NT2/D1 (cell line): ENCODE measurements around the gene CDC42BPG.

Experiments used
- DNase-seq: peaks from one replicate; pipeline ENCODE4 v3.0.0-alpha.2; 2011; ENCODE audit warnings: low read depth, low spot score
- H3K27me3 ChIP-seq: 2 replicates; pipeline ENCODE4 v1.6.0; 2011; ENCODE audit warnings: mild to moderate bottlenecking; ENCODE audit not compliant: insufficient read length, insufficient read depth
- H3K36me3 ChIP-seq: 2 replicates; pipeline ENCODE4 v1.6.1; 2011; ENCODE audit warnings: mild to moderate bottlenecking, low read length, mixed read lengths; ENCODE audit not compliant: insufficient read depth, insufficient read length
- H3K4me1 ChIP-seq: 2 replicates; pipeline ENCODE4 v1.5.1; 2011; ENCODE audit not compliant: insufficient read depth, insufficient read length
- H3K4me3 ChIP-seq: 2 replicates; pipeline ENCODE4 v1.5.1; 2011; ENCODE audit warnings: low read depth; ENCODE audit not compliant: insufficient read length
- H3K9ac ChIP-seq: 2 replicates; pipeline ENCODE4 v1.6.0; 2011; ENCODE audit warnings: low read depth; ENCODE audit not compliant: insufficient read length
- H3K9me3 ChIP-seq: 2 replicates; pipeline ENCODE4 v1.5.1; 2011; ENCODE audit warnings: mild to moderate bottlenecking, low read length; ENCODE audit not compliant: insufficient read depth
- SUZ12 ChIP-seq: IDR thresholded peaks from 2 replicates; pipeline ENCODE4 v1.6.1; 2011; ENCODE audit not compliant: insufficient read length, insufficient read depth; ENCODE audit errors: extremely low read depth
- YY1 ChIP-seq: IDR thresholded peaks from 2 replicates; pipeline ENCODE4 v1.6.1; 2011; ENCODE audit not compliant: insufficient read length, insufficient read depth
- ZNF274 ChIP-seq: IDR thresholded peaks from 2 replicates; pipeline ENCODE4 v1.6.1; 2011; ENCODE audit warnings: mild to moderate bottlenecking, low read depth, low read length

The CDC42BPG gene

GRCh38 chr11:64799256-64799622 lies 45.2 kb downstream of the CDC42BPG start:
- peaks cover 38% of the 10 kb centered on the region for H3K36me3 ChIP-seq
- no peak for TF ChIP-seq ZNF274
- no peak for TF ChIP-seq SUZ12
- no peak for TF ChIP-seq YY1
- no peak overlapping the region for H3K9ac ChIP-seq
- no peaks in the 10 kb centered on the region for H3K9me3 ChIP-seq
- H3K27me3 ChIP-seq = no peaks in the 10 kb centered on the region
- no peak for DNase-seq
- no peak overlapping the region for H3K4me3 ChIP-seq
- peaks cover 21% of the 10 kb centered on the region for H3K4me1 ChIP-seq

DNA sequence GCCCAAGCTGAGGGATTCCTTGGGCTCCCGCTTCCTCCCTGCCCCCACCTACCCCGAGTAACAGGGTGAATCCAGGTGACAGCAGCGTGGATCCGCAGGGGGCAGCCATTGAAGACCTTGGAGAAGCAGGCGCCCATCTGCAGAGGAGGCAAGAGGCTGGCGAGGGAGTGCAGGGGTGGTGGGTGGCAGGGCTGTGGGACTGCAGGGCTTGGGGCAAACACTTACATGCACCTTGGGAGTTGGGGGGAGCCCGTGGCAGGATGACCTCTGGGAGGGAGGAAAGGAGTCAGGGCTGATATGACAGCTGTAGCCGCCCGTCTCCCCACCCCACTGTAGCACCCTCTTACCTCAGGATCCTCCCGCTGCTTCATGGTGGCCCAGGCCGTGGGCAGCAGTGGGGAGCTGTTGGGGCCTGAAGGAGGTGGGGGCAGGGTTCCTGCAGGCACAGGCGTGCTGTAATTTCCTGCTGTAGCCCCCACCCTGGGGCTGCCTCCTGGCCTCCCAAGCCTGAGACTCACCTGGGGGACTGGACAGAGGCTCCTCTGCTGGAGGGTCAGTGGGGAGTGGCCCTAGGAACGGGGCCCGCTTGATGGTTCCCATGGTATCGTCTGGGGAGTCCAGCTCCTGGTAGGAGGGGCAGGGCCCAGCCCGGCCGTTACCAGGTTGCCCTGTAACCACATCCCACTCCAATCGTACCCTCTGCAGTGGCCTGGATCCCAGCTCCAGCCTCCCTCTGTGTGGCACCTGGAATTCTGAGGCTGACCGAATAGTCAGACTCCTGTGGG lies 47.5 kb downstream of the CDC42BPG start:
- DNase-seq = no peak
- Histone ChIP-seq H3K4me3 (no peak overlapping the region), H3K36me3 (peaks cover 34% of the 10 kb centered on the region), H3K27me3 (no peaks in the 10 kb centered on the region), H3K9ac (no peak overlapping the region), H3K4me1 (peaks cover 9% of the 10 kb centered on the region), H3K9me3 (no peaks in the 10 kb centered on the region)
- TF ChIP-seq YY1 (no peak), SUZ12 (no peak), ZNF274 (no peak)

DNA sequence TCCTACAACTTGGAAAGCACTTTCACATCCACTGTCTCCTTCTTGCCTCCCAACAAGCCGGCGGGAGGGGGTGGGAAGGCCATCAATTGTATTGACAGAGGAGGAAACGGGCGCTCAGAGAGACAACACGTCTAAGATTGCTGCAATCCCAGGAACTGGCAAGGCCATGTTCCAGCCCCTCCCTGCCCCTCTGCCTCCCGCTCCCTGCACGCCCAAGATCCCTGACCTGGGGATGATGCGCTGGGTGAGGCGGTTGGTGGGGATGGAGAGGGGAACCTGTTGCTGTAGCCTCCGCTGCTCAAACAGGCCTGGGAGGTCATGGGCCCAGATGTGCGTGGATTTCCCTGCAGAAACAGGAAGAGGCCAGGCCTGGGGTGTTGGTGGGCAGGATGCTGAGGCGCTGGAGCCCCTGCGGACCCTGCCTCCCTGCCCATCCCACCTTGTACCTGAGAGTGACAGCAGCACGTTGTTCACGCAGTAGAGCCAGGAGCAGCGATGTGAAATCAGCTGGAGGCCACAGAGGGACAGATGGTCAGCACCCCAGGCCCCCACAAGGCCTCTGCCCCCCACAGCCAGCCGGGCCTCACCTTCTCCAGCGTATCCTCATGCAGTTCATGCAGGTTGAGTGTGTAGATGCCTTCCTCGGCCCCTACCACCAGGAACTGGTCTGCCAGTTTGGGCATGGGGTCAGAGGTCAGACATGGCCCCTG lies 48.3 kb downstream of the CDC42BPG start:
- Histone ChIP-seq H3K9ac (no peak overlapping the region), H3K9me3 (no peaks in the 10 kb centered on the region), H3K36me3 (peaks cover 34% of the 10 kb centered on the region), H3K4me3 (no peak overlapping the region), H3K27me3 (no peaks in the 10 kb centered on the region), H3K4me1 (peaks cover 7% of the 10 kb centered on the region)
- DNase-seq = no peak
- no peak for TF ChIP-seq SUZ12
- no peak for TF ChIP-seq YY1
- TF ChIP-seq ZNF274 = no peak

- Histone ChIP-seq H3K4me1 (peaks cover 7% of the 10 kb centered on the region), H3K9ac (no peak overlapping the region), H3K36me3 (peaks cover 38% of the 10 kb centered on the region), H3K27me3 (no peaks in the 10 kb centered on the region), H3K4me3 (no peak overlapping the region), H3K9me3 (no peaks in the 10 kb centered on the region)
- TF ChIP-seq ZNF274 = no peak
- TF ChIP-seq SUZ12 = no peak
- TF ChIP-seq YY1 = no peak
- no peak for DNase-seq
Observed at GRCh38 chr11:64794526-64794925, 49.9 kb downstream of the CDC42BPG start.

GRCh38 chr11:64793271-64794160 lies 50.9 kb downstream of the CDC42BPG start:
- no peaks in the 10 kb centered on the region for H3K27me3 ChIP-seq
- H3K4me1 ChIP-seq = peaks cover 5% of the 10 kb centered on the region
- peaks cover 37% of the 10 kb centered on the region for H3K36me3 ChIP-seq
- DNase-seq = no peak
- TF ChIP-seq YY1 = no peak
- no peak for TF ChIP-seq SUZ12
- TF ChIP-seq ZNF274 = no peak
- no peak overlapping the region for H3K4me3 ChIP-seq
- H3K9me3 ChIP-seq = no peaks in the 10 kb centered on the region
- H3K9ac ChIP-seq = no peak overlapping the region

GRCh38 chr11:64792482-64792881 lies 52.0 kb downstream of the CDC42BPG start:
- peaks cover 10% of the 10 kb centered on the region for H3K4me1 ChIP-seq
- no peak overlapping the region for H3K9ac ChIP-seq
- no peak for TF ChIP-seq ZNF274
- no peak for TF ChIP-seq YY1
- TF ChIP-seq SUZ12 = no peak
- H3K4me3 ChIP-seq = no peak overlapping the region
- no peak for DNase-seq
- H3K9me3 ChIP-seq = no peaks in the 10 kb centered on the region
- no peaks in the 10 kb centered on the region for H3K27me3 ChIP-seq
- peaks cover 42% of the 10 kb centered on the region for H3K36me3 ChIP-seq
